EL (cell line): ENCODE data around the gene RGP1.
A peak's percentile ranks its signal among the peaks of the same experiment; 100 is the strongest.

ENCODE experiments used
- DNase-seq: peaks from one replicate; pipeline ENCODE4 v3.0.0-alpha.2; 2016

Gene RGP1

GRCh38 chr9:35774907-35775635 lies 26.0 kb downstream of the RGP1 start:
- DNase-seq, result no peak

GRCh38 chr9:35776018-35776417 lies 26.9 kb downstream of the RGP1 start:
- DNase-seq, result no peak

- DNase-seq, result no peak
Observed at GRCh38 chr9:35778496-35778895, 29.4 kb downstream of the RGP1 start.

DNA sequence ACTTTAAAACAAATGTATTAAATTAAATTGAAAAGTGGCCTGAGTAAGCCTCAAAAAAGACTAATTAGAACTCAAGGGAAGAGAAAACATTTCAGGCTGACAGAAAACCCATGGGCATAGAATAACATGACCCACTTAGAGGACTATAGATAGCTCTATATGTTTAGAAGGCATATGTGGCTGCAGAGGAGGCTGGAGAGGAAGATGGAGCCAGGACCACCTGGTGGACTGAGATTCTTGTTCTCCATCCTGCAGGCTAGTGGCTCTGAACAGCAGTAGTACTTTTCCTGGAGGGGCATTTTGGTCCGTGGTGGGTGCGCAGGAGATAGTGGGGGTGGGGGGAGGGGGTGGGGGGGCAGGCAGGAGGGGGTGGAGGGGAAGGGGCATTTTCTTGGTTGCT lies 32.0 kb downstream of the RGP1 start:
- no peak for DNase-seq

DNA sequence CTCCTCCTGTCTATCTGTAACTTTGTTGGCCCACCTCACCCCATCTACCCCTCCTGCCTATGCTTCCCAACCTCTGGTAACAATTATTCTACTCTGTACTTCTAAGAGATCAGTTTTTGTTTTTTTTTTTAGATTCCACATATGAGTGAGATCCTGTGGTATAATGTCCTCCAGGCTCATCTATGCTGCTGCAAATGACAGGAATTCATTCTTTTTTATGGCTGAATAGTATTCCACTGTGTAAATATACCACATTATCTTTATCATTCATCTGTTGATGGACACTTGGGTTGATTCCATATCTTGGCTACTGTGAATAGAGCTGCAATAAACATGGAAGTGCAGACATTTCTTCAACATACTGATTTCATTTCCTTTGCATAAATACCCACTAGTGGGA lies 34.3 kb downstream of the RGP1 start:
- DNase-seq, result no peak

DNA sequence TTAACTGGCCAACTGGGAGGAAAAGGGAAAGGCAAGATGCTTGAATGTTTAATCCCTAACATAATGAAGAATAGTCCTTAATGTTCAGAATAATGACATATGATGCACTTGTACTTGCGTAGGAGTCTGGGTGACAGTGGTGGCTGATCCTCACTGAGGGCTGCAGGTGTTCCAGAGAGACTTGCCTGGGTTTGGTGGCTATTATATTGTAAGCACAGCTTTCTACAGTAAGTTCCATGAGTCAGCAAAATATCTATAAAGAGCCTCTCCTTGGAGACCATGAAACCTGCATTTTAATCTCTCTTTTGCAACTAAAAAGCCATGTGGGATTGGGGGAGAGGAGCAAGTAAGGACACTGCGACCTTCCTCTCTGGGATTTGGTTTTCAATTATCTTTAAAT lies 40.5 kb downstream of the RGP1 start:
- no peak for DNase-seq

DNA sequence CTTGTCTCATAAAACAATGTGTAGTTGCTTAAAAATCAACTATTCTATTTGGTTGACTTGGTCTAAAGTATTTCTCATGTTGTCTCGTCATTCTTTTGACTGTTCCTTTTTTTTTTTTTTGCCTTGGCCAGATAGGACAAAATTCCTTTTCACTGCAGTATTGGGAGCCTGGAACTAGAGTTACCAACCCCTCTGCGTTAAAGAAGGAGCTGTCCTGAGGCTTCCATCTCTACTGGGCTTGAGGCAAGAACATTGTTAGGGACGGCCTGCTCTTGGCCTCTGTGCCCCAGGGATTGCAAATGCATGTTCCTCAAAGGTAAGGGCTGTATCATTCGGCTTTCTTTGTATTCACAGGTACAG lies 40.9 kb downstream of the RGP1 start:
- DNase-seq, result no peak

DNA sequence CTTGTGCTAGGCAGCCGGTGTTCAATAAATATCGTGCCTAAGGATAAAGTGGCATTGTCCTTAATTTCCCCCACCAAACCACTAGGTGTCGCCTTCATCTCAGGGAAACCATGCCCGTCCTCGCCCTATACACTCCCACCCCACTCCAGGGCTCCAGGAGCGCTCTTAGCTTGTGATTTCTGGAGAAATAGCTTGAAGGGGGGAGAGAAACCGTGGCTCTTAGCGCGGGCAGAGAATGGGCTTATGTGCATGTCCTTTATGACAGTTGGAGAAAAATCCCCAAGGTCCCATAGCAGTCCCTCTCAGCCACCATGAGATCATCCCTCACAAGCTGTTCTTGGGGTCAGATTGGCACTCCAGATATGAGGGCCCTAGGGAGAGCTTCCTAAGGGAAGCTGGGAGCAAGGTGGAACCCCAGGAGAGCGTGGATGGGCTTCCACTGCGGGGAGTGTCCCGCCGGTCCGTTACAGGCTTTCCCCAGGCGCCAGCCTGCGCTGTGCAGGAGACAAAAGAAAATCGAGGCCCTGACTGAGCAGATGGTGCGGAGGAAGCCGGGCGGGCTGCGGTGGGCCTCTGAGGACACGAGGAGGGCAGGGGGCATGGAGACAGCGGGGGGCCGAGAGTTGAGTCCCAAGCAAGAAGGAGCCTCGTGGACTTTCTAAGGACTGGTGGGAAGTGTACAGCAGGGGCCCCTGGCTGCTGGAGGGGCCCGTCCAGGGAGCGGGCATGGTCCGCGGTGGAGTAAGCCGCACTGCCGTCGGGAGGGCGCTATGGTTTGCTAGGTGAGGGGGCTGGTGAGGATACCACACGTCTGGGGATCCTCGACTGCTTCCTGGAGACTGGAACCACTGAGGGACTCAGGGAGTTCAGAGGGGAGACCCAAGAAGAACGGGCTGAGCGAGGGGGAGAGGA lies 41.6 kb downstream of the RGP1 start:
- peak; percentile 87 for DNase-seq

- peak; percentile 49 for DNase-seq
Observed at GRCh38 chr9:35791297-35791921, 42.3 kb downstream of the RGP1 start, which contains the start of gene NPR2. NPR2 (plus strand) TSS chr9:35791591; CDS start chr9:35792409, 818 bp downstream.

DNA sequence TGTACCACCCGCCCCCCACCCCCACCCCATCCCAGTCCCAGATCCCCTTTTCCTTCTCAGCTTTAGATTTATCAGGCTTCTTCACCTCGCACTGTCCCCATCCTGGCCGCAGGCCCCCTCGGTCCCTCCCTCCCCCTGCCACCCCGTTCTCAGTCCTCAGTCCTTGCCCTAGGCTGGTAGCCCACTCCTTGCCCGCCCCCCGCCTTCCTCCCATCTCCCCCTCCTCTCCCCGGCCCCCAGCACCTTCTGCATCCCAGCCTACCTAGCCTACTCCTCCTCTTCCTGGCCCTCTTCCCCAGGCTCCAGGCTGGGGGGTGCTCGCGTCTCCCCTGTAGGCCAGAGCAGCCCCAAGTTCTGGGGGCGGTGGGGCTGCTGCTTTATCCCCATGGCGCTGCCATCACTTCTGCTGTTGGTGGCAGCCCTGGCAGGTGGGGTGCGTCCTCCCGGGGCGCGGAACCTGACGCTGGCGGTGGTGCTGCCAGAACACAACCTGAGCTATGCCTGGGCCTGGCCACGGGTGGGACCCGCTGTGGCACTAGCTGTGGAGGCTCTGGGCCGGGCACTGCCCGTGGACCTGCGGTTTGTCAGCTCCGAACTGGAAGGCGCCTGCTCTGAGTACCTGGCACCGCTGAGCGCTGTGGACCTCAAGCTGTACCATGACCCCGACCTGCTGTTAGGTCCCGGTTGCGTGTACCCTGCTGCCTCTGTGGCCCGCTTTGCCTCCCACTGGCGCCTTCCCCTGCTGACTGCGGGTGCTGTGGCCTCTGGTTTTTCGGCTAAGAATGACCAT lies 43.1 kb downstream of the RGP1 start:
- DNase-seq, result no peak

GRCh38 chr9:35792826-35793225 lies 43.7 kb downstream of the RGP1 start:
- DNase-seq, result no peak

GRCh38 chr9:35793461-35793860 lies 44.4 kb downstream of the RGP1 start:
- no peak for DNase-seq

- DNase-seq, result no peak
Observed at GRCh38 chr9:35795695-35796094, 46.6 kb downstream of the RGP1 start.

DNA sequence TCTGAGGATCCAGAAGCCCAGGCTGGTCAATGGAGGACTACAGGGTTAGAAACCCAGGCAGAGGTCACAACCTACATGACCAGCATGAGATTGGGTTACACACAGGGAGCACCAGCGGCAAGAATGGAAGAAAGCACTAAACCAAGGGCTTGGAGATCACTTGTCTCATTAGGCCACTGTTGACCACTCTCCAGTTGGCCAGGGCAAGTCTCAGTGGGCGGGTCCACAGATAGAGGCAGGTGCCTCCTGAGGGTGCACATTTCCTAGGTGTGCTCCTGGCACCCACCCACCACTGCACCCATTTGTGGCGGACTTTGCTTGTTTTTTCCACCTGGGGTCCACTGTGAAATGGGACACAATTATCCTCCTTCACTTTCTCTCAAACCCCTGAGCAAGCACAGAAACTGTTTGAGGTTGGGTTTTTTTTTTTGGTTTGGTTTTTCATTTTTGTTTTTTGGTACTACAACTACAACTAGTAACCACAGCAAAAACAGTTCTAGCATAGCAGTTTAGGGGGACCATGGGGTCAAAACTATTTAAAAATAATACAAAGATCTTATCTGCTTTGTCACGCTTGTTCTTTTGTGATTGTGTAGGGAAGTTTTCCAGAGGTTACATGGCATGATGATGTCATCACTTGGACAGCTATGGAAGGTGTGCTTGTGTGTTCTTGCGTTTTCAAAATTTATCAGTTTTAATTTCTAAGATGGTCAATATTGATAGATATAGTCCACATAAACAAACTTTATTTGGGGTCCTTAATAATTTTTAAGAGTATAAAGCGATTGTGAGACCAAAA lies 48.4 kb downstream of the RGP1 start:
- DNase-seq, result no peak

GRCh38 chr9:35798658-35799374 lies 49.7 kb downstream of the RGP1 start:
- DNase-seq, result peak; percentile 77

GRCh38 chr9:35800530-35800929 lies 51.4 kb downstream of the RGP1 start:
- no peak for DNase-seq

DNA sequence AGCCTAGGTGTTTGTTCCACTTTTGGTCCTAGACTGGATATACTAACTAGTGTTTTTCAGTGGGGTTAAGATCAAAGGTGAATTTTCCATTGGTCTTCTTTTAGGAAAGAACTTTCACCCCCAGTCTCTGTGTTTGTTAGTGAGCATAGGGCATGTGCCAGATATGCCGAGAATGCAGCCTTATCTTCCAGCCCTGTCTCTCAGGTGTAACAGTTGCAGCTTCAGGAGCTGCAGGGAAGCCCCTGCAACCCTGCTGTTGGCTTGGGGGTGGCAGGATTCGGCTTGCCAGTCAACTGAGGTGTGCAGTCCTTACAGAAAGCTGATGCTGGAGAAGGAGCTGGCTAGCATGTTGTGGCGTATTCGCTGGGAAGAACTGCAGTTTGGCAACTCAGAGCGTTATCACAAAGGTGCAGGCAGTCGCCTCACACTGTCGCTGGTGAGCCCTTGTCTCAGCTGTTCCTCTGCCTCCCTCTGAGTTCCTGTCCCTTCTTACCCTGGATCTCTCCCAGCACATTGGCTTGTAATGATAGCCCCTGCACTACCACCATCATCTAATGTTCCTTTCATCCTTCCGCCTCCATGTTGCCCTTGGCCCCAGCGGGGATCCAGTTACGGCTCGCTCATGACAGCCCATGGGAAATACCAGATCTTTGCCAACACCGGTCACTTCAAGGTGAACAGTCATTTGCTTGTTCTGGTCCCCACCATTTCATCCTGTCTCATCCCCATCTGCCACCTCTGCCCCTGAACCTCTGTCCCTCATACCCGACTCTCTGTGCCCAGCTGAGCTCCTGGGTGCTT lies 52.4 kb downstream of the RGP1 start:
- no peak for DNase-seq

- DNase-seq, result no peak
Observed at GRCh38 chr9:35806101-35806500, 57.0 kb downstream of the RGP1 start.
